ENCODE data around the gene VDR. TPM values are rescaled to one million over a fixed set of nuclear protein-coding genes. Genes with fewer than 3 reads are reported as not detected.
"Not testable (repeated sequence)": the region's sequence is repeated elsewhere in the genome, so short reads cannot be mapped to it uniquely, and the experiment has no call there.

Gene VDR
- total RNA-seq, 1 experiment from 2014 or later, result 0.07 TPM

DNA sequence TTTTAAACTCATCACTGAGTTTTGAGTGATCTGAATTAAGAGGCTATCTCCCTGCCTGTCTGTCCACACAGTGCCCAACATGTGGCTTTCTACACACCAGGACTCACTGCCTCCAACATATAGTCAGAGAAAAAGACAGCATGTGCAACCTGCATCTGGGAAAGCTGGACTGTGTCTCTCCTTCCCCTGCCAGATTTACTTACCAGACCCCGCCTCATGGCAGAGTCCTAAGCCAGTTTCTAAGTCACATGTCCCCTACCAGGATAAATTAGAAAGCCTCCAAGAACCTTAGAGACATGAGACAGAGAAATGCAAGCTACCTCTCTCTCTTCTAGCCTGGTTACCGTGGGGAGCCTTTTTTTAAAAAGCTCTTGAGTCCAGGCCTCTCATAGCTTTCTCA is 82.4 kb downstream of the VDR start:
- no peak for DNase-seq (ENCODE audit: low spot score)
- in situ Hi-C loops (cut with HindIII; ENCODE audit: low sequenced_read_pairs), result no loop called here

GRCh38 chr12:47821346-47821706 is 83.5 kb downstream of the VDR start:
- in situ Hi-C loops (cut with HindIII; ENCODE audit: low sequenced_read_pairs), result no loop called here
- DNase-seq (ENCODE audit: low spot score), result no peak

DNA sequence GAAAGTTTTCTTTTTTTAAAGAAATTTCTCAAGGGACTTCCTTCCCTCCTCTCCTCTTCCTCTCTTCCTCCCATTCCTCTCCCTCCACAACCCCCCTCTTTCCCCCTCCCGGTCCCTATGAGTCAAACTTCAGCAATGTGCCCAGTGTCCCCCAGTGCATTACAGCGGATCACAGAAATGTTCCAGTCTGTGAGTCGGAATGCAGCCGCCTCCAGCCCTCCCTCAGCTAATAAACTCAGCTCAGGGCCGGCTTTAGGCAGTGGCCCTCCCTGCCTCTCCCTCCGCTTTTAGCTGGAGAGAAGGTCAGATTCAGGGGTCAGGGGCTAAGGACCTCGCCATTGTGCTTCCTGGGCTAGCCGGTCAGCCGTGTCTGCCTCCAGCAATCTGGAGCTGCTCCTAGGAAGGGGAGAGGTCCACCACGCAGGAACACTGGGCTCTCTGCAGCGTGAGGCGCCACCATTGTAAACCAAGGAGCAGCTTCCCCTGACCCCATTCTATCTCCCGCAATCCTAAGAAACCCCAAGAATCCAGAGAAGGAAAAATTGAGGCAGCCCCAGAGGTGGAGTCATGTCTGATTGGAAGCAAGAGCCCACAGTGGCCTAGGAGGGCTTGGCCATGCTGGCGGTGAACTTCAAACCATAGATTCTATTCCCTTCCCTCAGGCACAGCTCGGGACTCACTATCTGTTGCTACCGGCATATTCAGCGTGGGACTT is 84.0 kb downstream of the VDR start:
- peak; percentile 59 for DNase-seq (ENCODE audit: low spot score)
- in situ Hi-C loops (cut with HindIII; ENCODE audit: low sequenced_read_pairs), result no loop called here

GRCh38 chr12:47819896-47820630 is 84.7 kb downstream of the VDR start, which contains the start of gene HDAC7:
Gene HDAC7, minus strand, starts transcription at chr12:47819903. Its CDS starts 118 bp downstream, at chr12:47819785.
- in situ Hi-C loops (cut with HindIII; ENCODE audit: low sequenced_read_pairs), result no loop called here
- DNase-seq (ENCODE audit: low spot score), result peak; percentile 75

GRCh38 chr12:47819138-47819895 is 85.5 kb downstream of the VDR start:
- DNase-seq (ENCODE audit: low spot score), result peak; percentile 41
- in situ Hi-C loops (cut with HindIII; ENCODE audit: low sequenced_read_pairs), result no loop called here

DNA sequence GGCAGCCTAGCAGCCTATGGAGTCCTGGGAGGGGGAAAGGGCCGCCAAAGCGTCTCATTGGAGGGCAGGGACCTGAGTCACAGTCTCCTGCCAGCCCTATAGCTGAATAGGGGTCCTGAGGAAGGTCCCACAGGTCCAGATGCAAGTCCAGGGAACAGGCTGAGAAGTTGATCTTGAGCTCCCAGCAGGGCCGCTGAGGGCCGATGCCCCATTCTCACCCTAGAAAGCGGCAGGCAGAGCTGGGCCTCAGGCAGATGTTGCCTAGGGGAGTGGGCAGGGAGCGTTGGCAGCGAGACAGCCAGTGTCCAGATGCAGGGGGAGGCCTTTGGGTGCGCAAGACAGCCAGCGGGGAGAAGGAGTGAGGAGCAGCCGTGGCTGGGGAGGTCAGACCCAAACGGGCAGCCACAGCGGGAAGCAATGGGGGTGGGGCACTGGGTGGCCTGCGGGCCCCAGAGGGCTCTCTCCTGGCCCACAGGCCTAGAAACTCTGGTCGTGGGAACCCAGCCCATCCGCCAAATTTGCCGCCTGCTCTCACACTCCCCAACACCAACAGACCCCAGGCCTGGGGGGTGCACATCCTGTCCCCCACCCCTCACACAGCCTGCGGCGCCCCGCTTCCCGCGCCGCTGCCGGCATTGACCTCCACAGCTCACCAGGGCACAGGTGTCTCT is 86.2 kb downstream of the VDR start:
- peak; percentile 35 for DNase-seq (ENCODE audit: low spot score)
- in situ Hi-C loops (cut with HindIII; ENCODE audit: low sequenced_read_pairs), result no loop called here

GRCh38 chr12:47818007-47818376 is 86.8 kb downstream of the VDR start:
- in situ Hi-C loops (cut with HindIII; ENCODE audit: low sequenced_read_pairs), result no loop called here
- DNase-seq (ENCODE audit: low spot score), result no peak

- DNase-seq (ENCODE audit: low spot score), result no peak
- in situ Hi-C loops (cut with HindIII; ENCODE audit: low sequenced_read_pairs), result no loop called here
Observed at GRCh38 chr12:47817272-47818006, 87.4 kb downstream of the VDR start.

DNA sequence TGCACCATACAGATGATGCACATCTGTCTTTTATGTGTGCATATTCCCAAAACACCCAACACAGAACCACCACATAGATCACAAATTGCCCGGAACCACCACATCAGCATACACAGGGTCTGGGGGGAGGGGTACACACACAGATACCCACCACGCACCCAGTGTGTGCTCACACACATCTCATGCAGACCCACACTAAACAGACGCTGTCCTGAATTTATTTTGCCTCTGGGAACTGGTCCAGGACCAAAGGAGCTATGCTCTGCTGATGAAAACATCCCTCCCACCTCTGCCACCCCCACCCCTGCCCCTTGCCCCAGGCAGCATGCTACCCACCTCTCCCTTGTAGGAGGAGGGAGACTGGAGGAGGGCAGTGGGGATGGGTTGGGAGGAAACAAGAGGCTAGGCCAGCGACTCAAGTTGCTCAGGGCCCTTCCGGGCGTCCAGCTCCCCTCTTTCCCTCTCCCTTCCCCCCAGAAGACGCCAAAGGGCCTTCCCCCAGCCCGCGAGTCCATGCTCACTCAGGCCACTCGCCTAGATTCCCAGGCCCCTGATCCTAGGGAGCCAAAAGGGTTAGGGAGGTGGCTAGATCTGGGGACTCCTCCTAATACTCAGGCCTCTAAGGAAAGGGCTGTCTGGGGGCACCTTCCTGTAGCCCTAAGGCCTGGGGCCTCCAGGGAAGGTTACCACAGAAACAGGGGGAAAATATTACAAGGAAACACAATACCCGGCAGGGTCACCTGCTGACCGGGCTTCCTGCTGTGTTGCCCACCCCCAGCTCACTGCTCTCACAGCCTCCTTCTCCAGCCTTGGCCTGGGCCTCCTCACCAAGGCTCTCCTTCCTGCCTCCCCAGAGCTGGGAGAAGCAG is 88.2 kb downstream of the VDR start:
- DNase-seq (ENCODE audit: low spot score), result no peak
- in situ Hi-C loops (cut with HindIII; ENCODE audit: low sequenced_read_pairs), result no loop called here

DNA sequence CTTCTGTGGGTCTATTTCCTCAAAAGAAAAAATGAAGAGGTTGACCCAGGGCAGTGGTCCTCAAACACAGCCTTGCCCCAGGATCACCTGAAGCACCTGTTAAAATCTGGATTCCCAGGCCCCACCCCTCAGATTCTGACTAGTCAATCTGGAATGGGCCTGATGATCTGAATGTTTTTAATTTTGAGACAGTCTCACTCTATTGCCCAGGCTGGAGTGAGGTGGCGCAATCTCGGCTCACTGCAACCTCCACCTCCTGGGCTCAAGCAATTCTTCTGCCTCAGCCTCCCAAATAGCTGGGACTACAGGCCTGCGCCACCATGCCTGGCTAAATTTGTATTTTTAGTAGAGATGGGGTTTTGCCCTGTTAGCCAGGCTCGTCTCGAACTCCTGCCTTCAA is 89.3 kb downstream of the VDR start:
- DNase-seq (ENCODE audit: low spot score); in situ Hi-C loops (cut with HindIII; ENCODE audit: low sequenced_read_pairs): not testable (repeated sequence)

DNA sequence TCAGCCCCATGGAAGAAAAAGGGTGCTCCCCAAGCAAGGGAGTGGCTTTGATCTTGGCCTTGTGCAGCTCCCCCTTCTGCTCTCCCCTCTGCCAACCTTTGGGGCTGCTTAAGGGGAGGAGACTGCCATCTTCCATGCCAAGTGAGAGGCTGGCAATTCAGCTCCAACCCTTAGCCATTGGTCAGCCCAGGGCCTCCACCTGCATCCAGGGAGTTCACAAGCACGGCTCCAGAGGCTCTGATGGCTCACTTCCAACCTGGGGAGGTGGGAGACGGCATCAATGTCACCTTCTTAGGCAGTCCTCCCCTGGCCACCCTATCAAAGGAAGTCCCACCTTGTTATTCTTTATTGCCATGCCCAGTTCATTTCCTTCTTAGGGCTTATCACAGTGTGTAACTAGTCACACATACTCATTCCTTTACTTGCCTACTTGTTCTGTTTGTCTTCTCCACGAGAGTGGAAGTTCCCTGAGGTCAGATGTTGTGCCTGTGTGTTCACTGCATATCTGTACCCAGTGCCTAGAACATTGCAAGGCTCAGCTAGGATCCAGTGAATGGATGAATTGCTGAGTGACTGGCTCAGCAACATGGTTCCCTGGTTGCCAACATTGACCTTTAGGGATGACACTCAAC is 90.1 kb downstream of the VDR start:
- no peak for DNase-seq (ENCODE audit: low spot score)
- in situ Hi-C loops (cut with HindIII; ENCODE audit: low sequenced_read_pairs), result no loop called here

DNA sequence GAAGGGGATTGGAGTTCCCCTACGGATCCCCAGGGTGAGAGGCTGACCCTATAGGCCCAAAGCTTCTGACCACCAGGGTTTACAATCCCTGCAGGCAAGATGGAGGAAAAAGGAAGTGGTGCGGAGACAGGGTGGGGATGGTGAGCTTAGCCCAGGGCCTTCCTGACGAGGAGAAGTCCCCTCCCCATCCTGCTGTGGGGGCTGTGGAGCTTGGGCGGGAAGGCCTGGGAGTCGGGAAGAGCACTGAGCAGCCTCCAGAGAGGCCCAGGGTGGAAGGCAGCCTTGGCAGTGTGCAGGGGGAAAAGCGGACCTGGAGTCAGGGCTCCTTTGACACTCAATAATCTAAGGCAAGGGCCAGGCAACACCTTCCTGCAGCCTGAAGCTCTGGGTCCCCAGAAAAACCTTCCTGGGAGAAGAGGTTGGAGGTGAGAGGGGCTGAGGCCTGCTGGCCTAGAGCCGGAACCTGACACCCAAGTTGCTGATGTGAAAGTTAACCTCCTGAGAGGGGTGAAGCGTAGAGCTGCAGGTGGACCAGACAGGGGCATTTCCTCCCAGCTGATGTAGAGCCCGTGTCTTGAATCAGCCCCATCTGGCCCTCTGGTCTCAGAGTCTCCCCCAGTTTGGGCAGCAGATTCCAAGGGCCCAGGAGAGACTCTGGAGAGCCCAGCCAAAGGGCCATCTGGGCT is 91.1 kb downstream of the VDR start:
- no peak for DNase-seq (ENCODE audit: low spot score)
- in situ Hi-C loops (cut with HindIII; ENCODE audit: low sequenced_read_pairs), result no loop called here

GRCh38 chr12:47812797-47813510 is 91.8 kb downstream of the VDR start:
- peak; percentile 50 for DNase-seq (ENCODE audit: low spot score)
- in situ Hi-C loops (cut with HindIII; ENCODE audit: low sequenced_read_pairs), result no loop called here

GRCh38 chr12:47811581-47812484 is 93.0 kb downstream of the VDR start:
- DNase-seq (ENCODE audit: low spot score), result no peak

GRCh38 chr12:47811072-47811396 is 93.8 kb downstream of the VDR start:
- in situ Hi-C loops (cut with HindIII; ENCODE audit: low sequenced_read_pairs), result no loop called here
- DNase-seq (ENCODE audit: low spot score), result no peak

More at GRCh38 chr12:47811581-47812484, 93.0 kb downstream of the VDR start:
- in situ Hi-C loops (cut with HindIII; ENCODE audit: low sequenced_read_pairs), result no loop called here

GRCh38 chr12:47809518-47809917 is 95.3 kb downstream of the VDR start:
- DNase-seq (ENCODE audit: low spot score); in situ Hi-C loops (cut with HindIII; ENCODE audit: low sequenced_read_pairs): not testable (repeated sequence)
